H1 (cell line): ENCODE data around the gene GALNT9. TPM values are rescaled to one million over a fixed set of nuclear protein-coding genes. Genes with fewer than 3 reads are reported as not detected.

ENCODE experiments used
- CTCF ChIA-PET: fragments of 300-600 bp; sonication (Branson Sonifier 250); formaldehyde crosslinking; loops from one replicate; lab custom pipeline; 2021; ENCODE audit not compliant: partially characterized antibody; lab: Charles Lee
- POLR2A ChIA-PET: fragments of 300-600 bp; sonication (Branson Sonifier 250); formaldehyde crosslinking; loops from one replicate; lab custom pipeline; 2021; ENCODE audit warnings: inconsistent platforms; ENCODE audit not compliant: partially characterized antibody; lab: Charles Lee
- DNase-seq, 2 experiments: peaks; one replicate each; pipeline versions ENCODE4 v3.0.0 to v3.0.0-alpha.2; 2010 to 2022; ENCODE audit warnings: low spot score in 2 of 2, low read depth in 1 of 2, mixed read lengths in 1 of 2
- FAIRE-seq: peaks from 2 replicates; lab custom pipeline; 2011; peaks lifted over from hg19 to GRCh38; lab: Jason Lieb, UNC
- H2AFZ ChIP-seq: 2 replicates; pipeline ENCODE4 v1.8.1; 2012; ENCODE audit warnings: low read length, inconsistent platforms
- H2AK5ac ChIP-seq: 2 replicates; pipeline ENCODE4 v1.6.1; 2013; ENCODE audit warnings: low read depth, low read length
- H2BK120ac ChIP-seq: replicated peaks from 2 replicates; pipeline ENCODE3; 2013; ENCODE audit warnings: low read depth, low read length, inconsistent platforms
- H2BK12ac ChIP-seq: 2 replicates; pipeline ENCODE4 v1.6.1; 2013; ENCODE audit warnings: low read depth, low read length
- H2BK15ac ChIP-seq: 2 replicates; pipeline ENCODE4 v1.6.1; 2013; ENCODE audit warnings: low read length
- H2BK20ac ChIP-seq: 2 replicates; pipeline ENCODE4 v1.6.1; 2013; ENCODE audit warnings: low read length
- H2BK5ac ChIP-seq: 2 replicates; pipeline ENCODE4 v1.6.1; 2013; ENCODE audit warnings: low read depth, low read length
- H3K14ac ChIP-seq: 2 replicates; pipeline ENCODE4 v1.6.1; 2013; ENCODE audit warnings: inconsistent platforms; ENCODE audit not compliant: insufficient read length
- H3K18ac ChIP-seq: 2 replicates; pipeline ENCODE4 v1.6.1; 2013; ENCODE audit warnings: low read length; ENCODE audit errors: extremely low read depth
- H3K23ac ChIP-seq: 2 replicates; pipeline ENCODE4 v1.6.1; 2013; ENCODE audit warnings: inconsistent platforms; ENCODE audit not compliant: insufficient read length
- H3K23me2 ChIP-seq: 2 replicates; pipeline ENCODE4 v1.6.1; 2013; ENCODE audit warnings: low read depth, low read length
- H3K27ac ChIP-seq: 2 replicates; pipeline ENCODE4 v1.6.1; 2011; ENCODE audit warnings: low read depth, low read length, inconsistent platforms
- H3K27me3 ChIP-seq, 4 experiments: replicated peaks in 1 of 4; 1 replicate in 1 of 4; 2 replicates in 3 of 4; pipeline versions ENCODE4 v1.6.1 to v1.8.1; 2011 to 2013; ENCODE audit warnings: low read length in 3 of 4, mild to moderate bottlenecking in 3 of 4, inconsistent platforms in 2 of 4, mixed read lengths in 2 of 4, moderate library complexity in 1 of 4; ENCODE audit not compliant: control insufficient read depth in 3 of 4, insufficient read depth in 3 of 4; ENCODE audit errors: extremely low read depth in 1 of 4
- H3K36me3 ChIP-seq, 4 experiments: 2 replicates each; pipeline versions ENCODE4 v1.6.1 to v1.8.1; 2011 to 2013; ENCODE audit warnings: mild to moderate bottlenecking in 4 of 4, low read length in 3 of 4, moderate library complexity in 2 of 4, control low read depth in 1 of 4, inconsistent platforms in 1 of 4; ENCODE audit not compliant: insufficient read depth in 4 of 4, control insufficient read depth in 2 of 4
- H3K4ac ChIP-seq: replicated peaks from 2 replicates; pipeline ENCODE3; 2013; ENCODE audit warnings: low read length, low read depth, mixed read lengths, inconsistent platforms; ENCODE audit not compliant: insufficient read length
- H3K4me1 ChIP-seq, 4 experiments: replicated peaks in 1 of 4; 1 replicate in 1 of 4; 2 replicates in 3 of 4; pipeline versions ENCODE4 v1.6.1 to v1.8.1; 2011 to 2013; ENCODE audit warnings: low read length in 3 of 4, inconsistent platforms in 2 of 4, mixed read lengths in 1 of 4; ENCODE audit not compliant: insufficient read depth in 4 of 4, control insufficient read depth in 3 of 4
- H3K4me2 ChIP-seq, 2 experiments: 2 replicates each; pipeline versions ENCODE4 v1.6.1 to v1.8.1; 2011 to 2013; ENCODE audit warnings: low read depth in 2 of 2, low read length in 2 of 2, control low read depth in 1 of 2, inconsistent platforms in 1 of 2, mild to moderate bottlenecking in 1 of 2; ENCODE audit not compliant: insufficient read depth in 1 of 2
- H3K4me3 ChIP-seq, 4 experiments: fragments of 200-600, 300-600 bp in 1 of 4; sonication (generic), shearing (Covaris generic), sonication (Bioruptor Twin) in 1 of 4; 2 replicates each; pipeline versions ENCODE4 v1.5.1 to v1.8.1; 2011 to 2016; ENCODE audit warnings: low read length in 4 of 4, low read depth in 3 of 4, control low read depth in 2 of 4, inconsistent platforms in 2 of 4, mild to moderate bottlenecking in 2 of 4, mixed read lengths in 1 of 4, moderate library complexity in 1 of 4; ENCODE audit not compliant: insufficient read depth in 2 of 4; ENCODE audit errors: extremely low read depth in 1 of 4
- H3K56ac ChIP-seq: replicated peaks from 2 replicates; pipeline ENCODE3; 2013; ENCODE audit warnings: low read depth, mild to moderate bottlenecking, mixed read lengths, low read length, inconsistent platforms; ENCODE audit not compliant: insufficient read length
- H3K79me1 ChIP-seq: 2 replicates; pipeline ENCODE4 v1.6.1; 2013; ENCODE audit warnings: low read depth, low read length, control low read depth
- H3K79me2 ChIP-seq, 2 experiments: 2 replicates each; pipeline versions ENCODE4 v1.6.1 to v1.8.1; 2012 to 2013; ENCODE audit warnings: low read length in 2 of 2, mild to moderate bottlenecking in 2 of 2, inconsistent platforms in 1 of 2; ENCODE audit not compliant: insufficient read depth in 2 of 2, control insufficient read depth in 1 of 2
- H3K9ac ChIP-seq, 4 experiments: replicated peaks in 1 of 4; 1 replicate in 1 of 4; 2 replicates in 3 of 4; pipeline versions ENCODE4 v1.6.1 to v1.8.1; 2011 to 2013; ENCODE audit warnings: low read depth in 3 of 4, low read length in 3 of 4, control low read depth in 2 of 4, mild to moderate bottlenecking in 2 of 4, moderate library complexity in 2 of 4, inconsistent platforms in 1 of 4; ENCODE audit errors: extremely low read depth in 1 of 4
- H3K9me3 ChIP-seq, 2 experiments: 2 replicates each; pipeline versions ENCODE4 v1.6.1 to v1.8.1; 2012 to 2013; ENCODE audit warnings: mild to moderate bottlenecking in 2 of 2, moderate library complexity in 2 of 2, control low read depth in 1 of 2, inconsistent platforms in 1 of 2, low read depth in 1 of 2, low read length in 1 of 2, mixed read lengths in 1 of 2; ENCODE audit not compliant: insufficient read depth in 2 of 2
- H4K20me1 ChIP-seq, 2 experiments: replicated peaks in 1 of 2; 2 replicates each; pipeline versions ENCODE3 to v1.8.1; 2011 to 2013; ENCODE audit warnings: inconsistent platforms in 2 of 2, low read length in 2 of 2, mild to moderate bottlenecking in 1 of 2; ENCODE audit not compliant: insufficient read depth in 2 of 2, control insufficient read depth in 1 of 2
- H4K5ac ChIP-seq: 2 replicates; pipeline ENCODE4 v1.6.1; 2013; ENCODE audit warnings: low read length, low read depth, mixed read lengths, inconsistent platforms; ENCODE audit not compliant: insufficient read length
- H4K8ac ChIP-seq: 2 replicates; pipeline ENCODE4 v1.8.0; 2013; ENCODE audit warnings: mild to moderate bottlenecking, moderate library complexity, low read length, inconsistent platforms; ENCODE audit not compliant: insufficient read depth; ENCODE audit errors: extremely low read depth
- H4K91ac ChIP-seq: replicated peaks from 2 replicates; pipeline ENCODE3; 2013; ENCODE audit warnings: low read length, mixed read lengths, inconsistent platforms; ENCODE audit not compliant: insufficient read length
- CHD1 ChIP-seq: IDR thresholded peaks from 2 replicates; pipeline ENCODE4 v1.6.1; 2012; ENCODE audit warnings: low read depth, low read length, improper control_type of control experiment
- FOSL1 ChIP-seq: IDR thresholded peaks from 2 replicates; pipeline ENCODE4 v1.6.1; 2011; ENCODE audit warnings: mild to moderate bottlenecking, low read depth, low read length, moderate library complexity; ENCODE audit not compliant: insufficient read depth
- PHF8 ChIP-seq: fragments of 200-600 bp; sonication (generic); conservative IDR thresholded peaks from 2 replicates; pipeline ENCODE4 v1.7.1; 2012; ENCODE audit warnings: low read depth, mild to moderate bottlenecking, inconsistent platforms, low read length, moderate library complexity
- RNF2 ChIP-seq: fragments of 200-900, 300-1000 bp; sonication (generic); IDR thresholded peaks from 2 replicates; pipeline ENCODE4 v1.7.1; 2016; ENCODE audit warnings: borderline replicate concordance, low read depth, mild to moderate bottlenecking, antibody characterized with exemption, low read length; ENCODE audit not compliant: poor library complexity, severe bottlenecking; ENCODE audit errors: missing control alignments
- SP1 ChIP-seq: IDR thresholded peaks from 2 replicates; pipeline ENCODE4 v1.6.1; 2011; ENCODE audit warnings: low read depth, low read length
- TCF12 ChIP-seq: IDR thresholded peaks from 2 replicates; pipeline ENCODE4 v1.6.1; 2011; ENCODE audit warnings: low read depth, mild to moderate bottlenecking, low read length
- TEAD4 ChIP-seq: IDR thresholded peaks from 2 replicates; pipeline ENCODE4 v1.6.1; 2012; ENCODE audit warnings: low read depth, low read length, inconsistent platforms, mixed read lengths
- USF2 ChIP-seq: IDR thresholded peaks from 2 replicates; pipeline ENCODE4 v1.6.1; 2011; ENCODE audit warnings: low read length, improper control_type of control experiment
- WGBS, 2 experiments: shearing (Covaris generic) in 1 of 2; methylation state at CpG; one replicate each; pipeline versions ENCODE4 v1.1.6 to v1.1.7; 2013 to 2015; ENCODE audit warnings: low lambda C conversion rate in 2 of 2, mixed read lengths in 2 of 2, inconsistent platforms in 1 of 2, low coverage in 1 of 2, missing lambda C conversion rate in 1 of 2; ENCODE audit not compliant: insufficient replicate concordance in 2 of 2, insufficient coverage in 1 of 2, insufficient read length in 1 of 2; ENCODE audit errors: extremely low coverage in 1 of 2, missing lambda C conversion rate in 1 of 2; 5-methylcytosine and 5-hydroxymethylcytosine counted together
- polyA plus RNA-seq, 7 experiments: library from polyadenylated mRNA; depleted of rRNA in 3 of 7; stranded (reverse) in 5 of 7; unstranded in 2 of 7; fragments of >200 nt in 5 of 7; fragments of 200-250 nt in 2 of 7; gene quantifications; 1 replicate in 5 of 7; 2 replicates in 1 of 7; 4 replicates in 1 of 7; pipeline versions ENCODE4 v1.2.1 to v1.2.3, GENCODE V29; 2011 to 2013; ENCODE audit warnings: missing spikeins in 2 of 7, mixed read lengths in 2 of 7
- total RNA-seq: library from RNA; stranded (reverse); fragmentation: NEBNext Ultra II Directional; extraction: Animal tissue kit (Norgen Biotek cat#: 25700); gene quantifications from 2 replicates; pipeline ENCODE4 v1.2.1, GENCODE V29; 2021
- TF ChIP-seq, protein P1 (sequence below): IDR thresholded peaks from 2 replicates; pipeline ENCODE4 v1.6.1; 2012; ENCODE audit warnings: inconsistent platforms
- TF ChIP-seq, protein P2 (sequence below): IDR thresholded peaks from 2 replicates; pipeline ENCODE4 v1.6.1; 2011; ENCODE audit warnings: low read depth, mild to moderate bottlenecking, low read length; ENCODE audit not compliant: insufficient read depth

GALNT9 gene
- total and polyA plus RNA-seq, 2 of the 8 experiments (the other 6 are each of a cell fraction or from before 2014, with no cell fraction given): 2.0 to 3.6 TPM

GRCh38 chr12:132346471-132347175, 17.2 kb upstream of the GALNT9 start:
- H4K91ac ChIP-seq: no peak overlapping the region
- no peak for TF ChIP-seq TEAD4
- TF ChIP-seq, protein P1, sequence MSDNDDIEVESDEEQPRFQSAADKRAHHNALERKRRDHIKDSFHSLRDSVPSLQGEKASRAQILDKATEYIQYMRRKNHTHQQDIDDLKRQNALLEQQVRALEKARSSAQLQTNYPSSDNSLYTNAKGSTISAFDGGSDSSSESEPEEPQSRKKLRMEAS: no peak
- TF ChIP-seq, protein P2, sequence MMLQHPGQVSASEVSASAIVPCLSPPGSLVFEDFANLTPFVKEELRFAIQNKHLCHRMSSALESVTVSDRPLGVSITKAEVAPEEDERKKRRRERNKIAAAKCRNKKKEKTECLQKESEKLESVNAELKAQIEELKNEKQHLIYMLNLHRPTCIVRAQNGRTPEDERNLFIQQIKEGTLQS: no peak
- no peak for TF ChIP-seq CHD1
- no peak for TF ChIP-seq PHF8
- no peak for TF ChIP-seq SP1
- no peak for TF ChIP-seq TCF12
- TF ChIP-seq FOSL1: no peak
- no peak for TF ChIP-seq USF2
- TF ChIP-seq RNF2: no peak

More at GRCh38 chr12:132346471-132347175, 17.2 kb upstream of the GALNT9 start:
- no peak overlapping the region for H2AK5ac ChIP-seq
- peaks cover 0 to 3% of the 10 kb centered on the region in 2 experiments; a peak in 1 of 4 replicates for H3K9me3 ChIP-seq
- no peak overlapping the region for H3K23ac ChIP-seq
- H3K9ac ChIP-seq: no peak overlapping the region
- H3K14ac ChIP-seq: no peak overlapping the region
- POLR2A ChIA-PET: no interaction called here
- H3K27ac ChIP-seq: no peak overlapping the region
- H2BK5ac ChIP-seq: no peak overlapping the region
- H4K8ac ChIP-seq: no peak overlapping the region
- no peak overlapping the region for H3K4me2 ChIP-seq
- H3K4ac ChIP-seq: no peak overlapping the region
- no peak for FAIRE-seq
- H3K56ac ChIP-seq: no peak overlapping the region
- no peak overlapping the region for H3K4me3 ChIP-seq
- no peak overlapping the region for H3K18ac ChIP-seq
- H3K79me2 ChIP-seq: no peaks in the 10 kb centered on the region
- no peak overlapping the region for H2BK15ac ChIP-seq
- H3K23me2 ChIP-seq: peaks cover 12% of the 10 kb centered on the region
- H3K4me1 ChIP-seq: peaks cover 0 to 2% (median 2%) of the 10 kb centered on the region in 4 experiments; a peak in 3 of 7 replicates
- H2BK12ac ChIP-seq: no peak overlapping the region
- no peak for DNase-seq
- H2BK120ac ChIP-seq: no peak overlapping the region
- peaks cover 1 to 20% (median 10%) of the 10 kb centered on the region in 4 experiments; a peak in 5 of 7 replicates for H3K27me3 ChIP-seq
- no peak overlapping the region for H2BK20ac ChIP-seq
- no peak overlapping the region for H4K5ac ChIP-seq
- no peak overlapping the region for H2AFZ ChIP-seq
- peaks cover 0 to 13% of the 10 kb centered on the region in 2 experiments for H4K20me1 ChIP-seq
- CTCF ChIA-PET: interaction anchor here (1.1 to 2.0 kb wide), 2 partner anchors 14 to 20 kb away, joined by 3 to 5 read pairs; no protein-coding TSS in a partner anchor
- 87% methylated on average over 20 of the region's 20 CpGs; no CpG with 5 or more reads in 1 of the 2 experiments for WGBS, 2 experiments
- H3K36me3 ChIP-seq: no peaks in the 10 kb centered on the region
- no peaks in the 10 kb centered on the region for H3K79me1 ChIP-seq
